PC-3 (cell line): ENCODE measurements around the gene USP3. TPM values are rescaled to one million over a fixed set of nuclear protein-coding genes. Genes with fewer than 3 reads are reported as not detected.
A peak's percentile ranks its signal among the peaks of the same experiment; 100 is the strongest.

ENCODE experiments used
- ATAC-seq: fragments of 200-7000 bp; cut with Tn5 transposase; 2 replicates; pipeline ENCODE4 v1.9.1; 2020; ENCODE audit warnings: mild to moderate bottlenecking, moderate library complexity
- BruUV-seq: library from RNA; stranded (reverse); fragments of 400-500 nt; replicated peaks from 2 replicates; lab custom pipeline; 2021; lab: Mats Ljungman, UMichigan
- CTCF ChIA-PET: fragments of 300-600 bp; sonication (Branson Sonifier 250); formaldehyde crosslinking; loops from one replicate; lab custom pipeline; 2022; ENCODE audit warnings: antibody characterized with exemption; lab: Charles Lee
- POLR2A ChIA-PET: fragments of 300-600 bp; sonication (Branson Sonifier 250); formaldehyde crosslinking; loops from one replicate; lab custom pipeline; 2022; ENCODE audit warnings: antibody characterized with exemption; ENCODE audit not compliant: unreplicated experiment; lab: Charles Lee
- DNase-seq: peaks from one replicate; pipeline ENCODE4 v3.0.0-alpha.2; 2015
- H2AFZ ChIP-seq: fragments of 300-600 bp; sonication (generic); 2 replicates; pipeline ENCODE4 v1.6.0; 2016; ENCODE audit warnings: antibody characterized with exemption, low read length
- H3F3A ChIP-seq: fragments of 300-600 bp; sonication (generic); one replicate; pipeline ENCODE4 v1.6.0; 2017; ENCODE audit warnings: antibody characterized with exemption, low read length, control low read depth, mild to moderate bottlenecking; ENCODE audit not compliant: unreplicated experiment
- H3K27ac ChIP-seq: fragments of 300-600 bp; sonication (generic); 2 replicates; pipeline ENCODE4 v1.5.1; 2016; ENCODE audit warnings: mild to moderate bottlenecking, low read length
- H3K27me3 ChIP-seq: fragments of 300-600 bp; sonication (generic); 2 replicates; pipeline ENCODE4 v1.6.1; 2016; ENCODE audit warnings: low read length, mixed read lengths
- H3K36me3 ChIP-seq: fragments of 300-600 bp; sonication (generic); 2 replicates; pipeline ENCODE4 v1.6.1; 2016; ENCODE audit warnings: low read depth, mixed run types, low read length, mixed read lengths
- H3K4me1 ChIP-seq: fragments of 300-600 bp; sonication (generic); 2 replicates; pipeline ENCODE4 v1.5.1; 2016; ENCODE audit warnings: low read length; ENCODE audit not compliant: insufficient read depth
- H3K4me2 ChIP-seq: fragments of 300-600 bp; sonication (generic); 2 replicates; pipeline ENCODE4 v1.6.0; 2016; ENCODE audit warnings: low read length
- H3K4me3 ChIP-seq: fragments of 300-600 bp; sonication (generic); 2 replicates; pipeline ENCODE4 v1.5.1; 2016; ENCODE audit warnings: mild to moderate bottlenecking, low read length, mixed read lengths
- H3K79me2 ChIP-seq: fragments of 300-600 bp; sonication (generic); 2 replicates; pipeline ENCODE4 v1.6.1; 2017; ENCODE audit warnings: low read length, mixed read lengths
- H3K9ac ChIP-seq: fragments of 300-600 bp; sonication (generic); 2 replicates; pipeline ENCODE4 v1.6.0; 2016; ENCODE audit warnings: mild to moderate bottlenecking, low read length
- H3K9me2 ChIP-seq: fragments of 300-600 bp; sonication (generic); replicated peaks from 2 replicates; pipeline ENCODE4 v1.6.1; 2016; ENCODE audit warnings: mixed run types, low read length, mixed read lengths
- H3K9me3 ChIP-seq: fragments of 300-600 bp; sonication (generic); 2 replicates; pipeline ENCODE4 v1.6.1; 2016; ENCODE audit warnings: low read length, mixed read lengths
- H4K20me1 ChIP-seq: fragments of 300-600 bp; sonication (generic); 2 replicates; pipeline ENCODE4 v1.6.1; 2016; ENCODE audit warnings: low read length, mixed read lengths
- EZH2 ChIP-seq: fragments of 300-600 bp; sonication (generic); IDR thresholded peaks from one replicate; pipeline ENCODE4 v1.6.1; 2017; ENCODE audit warnings: antibody characterized with exemption, mild to moderate bottlenecking, low read length; ENCODE audit not compliant: unreplicated experiment
- EZH2phosphoT487 ChIP-seq: fragments of 300-600 bp; sonication (generic); IDR thresholded peaks from 2 replicates; pipeline ENCODE4 v1.6.1; 2018; ENCODE audit warnings: mild to moderate bottlenecking, antibody characterized with exemption, low read length, borderline replicate concordance
- intact Hi-C: fragments of 100-400 bp; cut with micrococcal nuclease; formaldehyde crosslinking; loops from 2 replicates; pipeline ENCODE4 v1.9.0; 2023
- total RNA-seq: library from RNA; depleted of rRNA; stranded (reverse); fragments of >200 nt; gene quantifications from 2 replicates; pipeline ENCODE4 v1.2.3, GENCODE V29; 2014
- TF ChIP-seq, protein P1 (sequence below): fragments of 300-600 bp; sonication (generic); conservative IDR thresholded peaks from 2 replicates; pipeline ENCODE4 v1.5.1; 2017; ENCODE audit warnings: antibody characterized with exemption, low read depth, mild to moderate bottlenecking, low read length

Gene USP3
- total RNA-seq, 1 experiment from 2014 or later: 26.9 TPM

DNA sequence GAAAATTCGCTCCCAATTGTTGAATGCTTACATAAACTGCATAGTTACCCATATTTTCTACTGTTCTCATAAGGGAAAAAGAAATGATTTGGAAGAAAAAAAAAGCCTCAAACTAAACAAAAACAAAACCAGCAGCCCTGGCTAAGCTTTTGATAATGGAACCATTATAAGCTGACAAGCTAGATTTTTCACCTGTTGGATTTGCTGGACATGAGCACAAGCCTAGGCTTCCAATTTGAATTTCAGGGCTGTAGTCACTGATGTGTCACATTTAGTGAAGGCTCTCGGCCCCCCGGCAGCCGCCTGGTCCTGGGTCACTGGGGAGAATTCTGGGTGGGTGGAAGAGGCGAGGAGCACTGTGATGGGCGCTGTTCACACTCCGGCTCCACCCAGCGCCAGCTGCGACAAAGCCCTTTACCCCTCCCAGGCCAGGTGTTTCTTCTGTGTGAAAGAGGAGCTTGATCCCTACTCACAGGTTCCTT, 97.4 kb downstream of the USP3 start:
- Histone ChIP-seq H3K4me3 (peak overlapping the region; percentile 94), H3K4me2 (peak overlapping the region; percentile 92), H3K27ac (no peak overlapping the region), H3K9me3 (no peaks in the 10 kb centered on the region), H2AFZ (peak overlapping the region; percentile 80), H3F3A (no peaks in the 10 kb centered on the region), H3K27me3 (no peaks in the 10 kb centered on the region), H3K9ac (no peak overlapping the region; the same call in 1 of the 2 replicates), H3K4me1 (peaks cover 7% of the 10 kb centered on the region; the same call in 1 of the 2 replicates), H3K36me3 (no peaks in the 10 kb centered on the region), H3K9me2 (no peaks in the 10 kb centered on the region), H3K79me2 (peaks cover 6% of the 10 kb centered on the region), H4K20me1 (no peaks in the 10 kb centered on the region)
- intact Hi-C loops: no loop called here
- POLR2A ChIA-PET: no interaction called here
- CTCF ChIA-PET: no interaction called here
- no TSS peak for BruUV-seq
- DNase-seq (no peak), ATAC-seq (no peak)
- TF ChIP-seq, protein P1, sequence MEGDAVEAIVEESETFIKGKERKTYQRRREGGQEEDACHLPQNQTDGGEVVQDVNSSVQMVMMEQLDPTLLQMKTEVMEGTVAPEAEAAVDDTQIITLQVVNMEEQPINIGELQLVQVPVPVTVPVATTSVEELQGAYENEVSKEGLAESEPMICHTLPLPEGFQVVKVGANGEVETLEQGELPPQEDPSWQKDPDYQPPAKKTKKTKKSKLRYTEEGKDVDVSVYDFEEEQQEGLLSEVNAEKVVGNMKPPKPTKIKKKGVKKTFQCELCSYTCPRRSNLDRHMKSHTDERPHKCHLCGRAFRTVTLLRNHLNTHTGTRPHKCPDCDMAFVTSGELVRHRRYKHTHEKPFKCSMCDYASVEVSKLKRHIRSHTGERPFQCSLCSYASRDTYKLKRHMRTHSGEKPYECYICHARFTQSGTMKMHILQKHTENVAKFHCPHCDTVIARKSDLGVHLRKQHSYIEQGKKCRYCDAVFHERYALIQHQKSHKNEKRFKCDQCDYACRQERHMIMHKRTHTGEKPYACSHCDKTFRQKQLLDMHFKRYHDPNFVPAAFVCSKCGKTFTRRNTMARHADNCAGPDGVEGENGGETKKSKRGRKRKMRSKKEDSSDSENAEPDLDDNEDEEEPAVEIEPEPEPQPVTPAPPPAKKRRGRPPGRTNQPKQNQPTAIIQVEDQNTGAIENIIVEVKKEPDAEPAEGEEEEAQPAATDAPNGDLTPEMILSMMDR: no peak
- TF ChIP-seq EZH2phosphoT487 (no peak), EZH2 (no peak)

DNA sequence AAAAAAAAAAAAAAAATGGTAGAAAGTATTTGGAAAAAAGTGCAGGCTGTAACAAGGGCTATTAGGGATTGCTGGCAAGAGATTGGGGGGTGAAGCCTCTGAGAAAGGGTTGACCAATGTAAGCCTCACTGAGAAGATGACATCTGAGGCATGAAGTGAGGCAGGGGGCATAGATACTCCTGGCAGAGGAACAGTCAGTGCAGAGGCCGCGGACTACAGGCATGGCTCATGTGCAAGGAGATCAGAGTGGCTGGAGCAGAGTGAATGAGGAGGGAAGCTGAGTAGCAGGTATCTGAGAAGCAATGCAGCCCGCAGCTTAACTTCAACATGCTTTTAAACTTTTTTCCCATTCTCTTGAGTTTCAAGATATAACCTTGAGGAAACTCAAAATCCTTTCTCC, 98.2 kb downstream of the USP3 start:
- TF ChIP-seq, protein P1: no peak
- TF ChIP-seq EZH2phosphoT487 (no peak), EZH2 (no peak)
- Histone ChIP-seq H3K36me3 (no peaks in the 10 kb centered on the region), H3K9me2 (no peaks in the 10 kb centered on the region), H3F3A (no peaks in the 10 kb centered on the region), H3K27me3 (no peaks in the 10 kb centered on the region), H3K4me3 (no peak overlapping the region), H4K20me1 (no peaks in the 10 kb centered on the region), H2AFZ (no peak overlapping the region), H3K27ac (no peak overlapping the region), H3K79me2 (peaks cover 6% of the 10 kb centered on the region), H3K4me2 (no peak overlapping the region), H3K4me1 (peaks cover 7% of the 10 kb centered on the region; the same call in 1 of the 2 replicates), H3K9me3 (no peaks in the 10 kb centered on the region), H3K9ac (no peak overlapping the region)
- ChIA-PET POLR2A (no interaction called here), CTCF (no interaction called here)
- DNase-seq (no peak), ATAC-seq (no peak)
- no TSS peak for BruUV-seq
- intact Hi-C loops: no loop called here

DNA sequence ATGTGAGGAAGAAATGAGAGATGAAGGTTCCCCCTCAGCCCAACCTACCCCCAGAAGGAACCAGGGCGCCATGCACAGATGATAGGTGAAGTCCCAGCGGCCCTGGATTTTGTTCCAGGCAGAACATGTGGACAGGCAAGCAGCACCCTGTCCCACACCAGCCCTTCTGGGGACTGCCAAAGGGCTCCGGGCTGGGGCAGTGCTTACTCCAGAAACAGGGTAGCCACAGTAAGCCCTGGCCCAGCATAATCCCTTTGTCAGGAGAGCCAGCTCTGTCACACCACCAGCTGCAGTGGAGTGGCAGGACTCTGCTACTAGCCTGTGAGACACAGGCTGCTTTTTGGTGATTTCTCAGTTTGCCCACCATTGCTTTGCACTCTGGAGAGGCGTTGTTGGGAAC, 99.1 kb downstream of the USP3 start:
- Histone ChIP-seq H3K9me3 (no peaks in the 10 kb centered on the region), H3K27me3 (no peaks in the 10 kb centered on the region), H3K4me3 (no peak overlapping the region), H3K4me2 (no peak overlapping the region), H3K4me1 (peaks cover 7% of the 10 kb centered on the region; the same call in 1 of the 2 replicates), H3K27ac (no peak overlapping the region), H3F3A (no peaks in the 10 kb centered on the region), H3K79me2 (peaks cover 6% of the 10 kb centered on the region), H3K9ac (no peak overlapping the region), H4K20me1 (no peaks in the 10 kb centered on the region), H2AFZ (no peak overlapping the region), H3K36me3 (no peaks in the 10 kb centered on the region), H3K9me2 (no peaks in the 10 kb centered on the region)
- ATAC-seq (no peak), DNase-seq (no peak)
- CTCF ChIA-PET: no interaction called here
- BruUV-seq: no TSS peak
- POLR2A ChIA-PET: interaction anchor here (0.6 kb wide), 1 partner anchor 15 kb away, joined by 4 read pairs; no protein-coding TSS in a partner anchor
- TF ChIP-seq EZH2 (no peak), EZH2phosphoT487 (no peak)
- TF ChIP-seq, protein P1: no peak
- intact Hi-C loops: no loop called here
